Esophagus muscularis mucosa (tissue), 4 donors: ENCODE results near the gene DLK2.

Experiments used
- EP300 ChIP-seq: sonication (generic); formaldehyde crosslinking; IDR thresholded peaks from one replicate; pipeline ENCODE4 v1.6.1; 2017; ENCODE audit warnings: antibody characterized with exemption
- POLR2A ChIP-seq: fragments of 450-650 bp; IDR thresholded peaks from one replicate; pipeline ENCODE4 v1.6.1; 2017; ENCODE audit warnings: antibody characterized with exemption, moderate library complexity, mild to moderate bottlenecking, low read depth
- POLR2AphosphoS5 ChIP-seq, 2 donors: sonication (generic); formaldehyde crosslinking; IDR thresholded peaks; one replicate each; pipeline ENCODE4 v1.6.1; 2017; ENCODE audit warnings: antibody characterized with exemption in 2 of 2
- TF ChIP-seq, protein P1 (sequence below), 3 experiments: fragments of 200-600 bp in 2 of 3; fragments of 450-650 bp in 1 of 3; sonication (generic) in 2 of 3; IDR thresholded peaks; one replicate each; pipeline ENCODE4 v1.5.1; 2017 to 2019; ENCODE audit warnings: antibody characterized with exemption in 3 of 3, mild to moderate bottlenecking in 2 of 3, moderate library complexity in 1 of 3

DNA sequence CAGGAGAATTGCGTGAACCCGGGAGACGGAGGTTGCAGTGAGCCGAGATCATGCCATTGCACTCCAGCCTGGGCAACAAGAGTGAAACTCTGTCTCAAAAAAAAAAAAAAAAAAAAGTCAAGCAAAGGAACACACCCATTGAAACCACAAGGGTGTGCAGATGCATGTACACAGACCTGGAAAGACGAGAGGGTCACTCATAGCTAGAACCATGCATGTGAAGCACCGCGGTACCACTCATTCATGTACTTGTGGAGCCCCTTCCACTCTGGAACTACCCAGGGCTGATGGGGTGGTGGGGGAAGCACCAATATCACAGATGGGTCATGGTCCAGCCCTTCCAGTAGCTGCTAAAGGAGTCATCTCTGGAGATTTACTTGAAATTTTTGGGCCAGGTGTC, 14.6 kb upstream of the DLK2 start:
- TF ChIP-seq POLR2A (no peak), EP300 (no peak), POLR2AphosphoS5 (IDR thresholded peaks at IDR 0.05) (no peak)
- TF ChIP-seq, protein P1, sequence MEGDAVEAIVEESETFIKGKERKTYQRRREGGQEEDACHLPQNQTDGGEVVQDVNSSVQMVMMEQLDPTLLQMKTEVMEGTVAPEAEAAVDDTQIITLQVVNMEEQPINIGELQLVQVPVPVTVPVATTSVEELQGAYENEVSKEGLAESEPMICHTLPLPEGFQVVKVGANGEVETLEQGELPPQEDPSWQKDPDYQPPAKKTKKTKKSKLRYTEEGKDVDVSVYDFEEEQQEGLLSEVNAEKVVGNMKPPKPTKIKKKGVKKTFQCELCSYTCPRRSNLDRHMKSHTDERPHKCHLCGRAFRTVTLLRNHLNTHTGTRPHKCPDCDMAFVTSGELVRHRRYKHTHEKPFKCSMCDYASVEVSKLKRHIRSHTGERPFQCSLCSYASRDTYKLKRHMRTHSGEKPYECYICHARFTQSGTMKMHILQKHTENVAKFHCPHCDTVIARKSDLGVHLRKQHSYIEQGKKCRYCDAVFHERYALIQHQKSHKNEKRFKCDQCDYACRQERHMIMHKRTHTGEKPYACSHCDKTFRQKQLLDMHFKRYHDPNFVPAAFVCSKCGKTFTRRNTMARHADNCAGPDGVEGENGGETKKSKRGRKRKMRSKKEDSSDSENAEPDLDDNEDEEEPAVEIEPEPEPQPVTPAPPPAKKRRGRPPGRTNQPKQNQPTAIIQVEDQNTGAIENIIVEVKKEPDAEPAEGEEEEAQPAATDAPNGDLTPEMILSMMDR (IDR thresholded peaks at IDR 0.05): no peak
